ENCODE data around the gene VWA3B.

Gene VWA3B

DNA sequence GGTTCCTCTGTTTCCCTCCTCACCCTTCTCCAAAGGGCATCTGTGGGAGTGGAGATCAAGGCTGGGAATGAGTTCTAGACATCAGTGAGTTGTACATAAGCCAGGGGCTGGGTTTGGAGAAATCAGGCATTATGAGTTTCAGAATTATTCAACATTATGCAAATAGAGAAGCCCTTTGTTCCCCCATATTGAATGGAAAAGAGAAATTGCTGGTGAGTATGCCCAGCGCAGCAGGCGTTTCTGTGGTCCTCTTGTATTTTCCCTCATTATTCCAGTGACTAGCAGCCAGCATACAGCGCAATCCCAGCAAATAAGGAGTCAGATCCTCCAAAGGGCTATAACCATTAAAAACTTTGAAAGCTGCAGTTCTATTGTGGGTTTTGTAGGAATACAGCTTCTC is 94.4 kb downstream of the VWA3B start:
- no peak for DNase-seq

DNA sequence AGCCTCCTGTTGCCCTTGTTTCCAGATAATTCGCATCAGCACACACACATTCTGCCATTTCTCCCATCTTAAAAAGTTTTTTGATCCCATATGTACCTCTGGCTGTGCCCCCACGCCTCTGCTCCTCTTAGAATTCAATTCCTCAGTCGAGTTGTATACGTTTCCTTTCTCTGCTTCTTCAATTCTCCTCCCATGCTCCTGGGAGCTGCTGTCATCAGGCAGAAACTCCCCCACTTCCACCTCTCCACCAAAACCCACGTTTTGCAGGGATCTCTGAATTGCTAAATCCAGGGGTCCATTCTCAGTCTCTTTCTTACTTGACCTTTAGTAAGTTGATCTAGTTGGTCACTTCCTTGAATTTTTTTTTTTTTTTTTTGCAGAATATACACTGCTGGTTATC is 98.8 kb downstream of the VWA3B start:
- DNase-seq: no peak

DNA sequence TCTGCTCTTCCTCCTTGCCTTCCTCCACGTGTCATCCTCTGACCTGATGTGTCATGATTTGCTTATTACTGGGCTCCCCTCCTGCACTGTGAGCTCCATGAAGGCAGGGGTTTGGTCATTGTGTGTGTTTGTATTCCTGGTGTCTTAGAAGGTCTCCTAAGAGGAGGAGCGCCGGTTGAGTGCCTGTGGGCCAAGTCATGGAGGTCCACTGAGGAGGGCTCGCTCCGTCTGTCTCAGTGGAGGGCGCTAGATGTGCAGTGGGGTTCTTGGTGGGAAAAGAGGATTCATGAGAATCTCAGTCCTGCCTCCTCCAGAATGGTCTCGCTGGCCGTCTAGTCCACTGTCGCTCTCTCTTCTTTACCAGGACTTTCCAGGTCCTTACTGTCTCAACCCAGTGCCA is 100.2 kb downstream of the VWA3B start:
- no peak for DNase-seq

- DNase-seq: no peak
Measured at GRCh38 chr2:98188351-98189046, 101.5 kb downstream of the VWA3B start.

GRCh38 chr2:98191883-98192282 is 104.9 kb downstream of the VWA3B start:
- no peak for DNase-seq

- DNase-seq: no peak
Measured at GRCh38 chr2:98201576-98201975, 114.6 kb downstream of the VWA3B start.

- no peak for DNase-seq
Measured at GRCh38 chr2:98205889-98206288, 118.9 kb downstream of the VWA3B start.

DNA sequence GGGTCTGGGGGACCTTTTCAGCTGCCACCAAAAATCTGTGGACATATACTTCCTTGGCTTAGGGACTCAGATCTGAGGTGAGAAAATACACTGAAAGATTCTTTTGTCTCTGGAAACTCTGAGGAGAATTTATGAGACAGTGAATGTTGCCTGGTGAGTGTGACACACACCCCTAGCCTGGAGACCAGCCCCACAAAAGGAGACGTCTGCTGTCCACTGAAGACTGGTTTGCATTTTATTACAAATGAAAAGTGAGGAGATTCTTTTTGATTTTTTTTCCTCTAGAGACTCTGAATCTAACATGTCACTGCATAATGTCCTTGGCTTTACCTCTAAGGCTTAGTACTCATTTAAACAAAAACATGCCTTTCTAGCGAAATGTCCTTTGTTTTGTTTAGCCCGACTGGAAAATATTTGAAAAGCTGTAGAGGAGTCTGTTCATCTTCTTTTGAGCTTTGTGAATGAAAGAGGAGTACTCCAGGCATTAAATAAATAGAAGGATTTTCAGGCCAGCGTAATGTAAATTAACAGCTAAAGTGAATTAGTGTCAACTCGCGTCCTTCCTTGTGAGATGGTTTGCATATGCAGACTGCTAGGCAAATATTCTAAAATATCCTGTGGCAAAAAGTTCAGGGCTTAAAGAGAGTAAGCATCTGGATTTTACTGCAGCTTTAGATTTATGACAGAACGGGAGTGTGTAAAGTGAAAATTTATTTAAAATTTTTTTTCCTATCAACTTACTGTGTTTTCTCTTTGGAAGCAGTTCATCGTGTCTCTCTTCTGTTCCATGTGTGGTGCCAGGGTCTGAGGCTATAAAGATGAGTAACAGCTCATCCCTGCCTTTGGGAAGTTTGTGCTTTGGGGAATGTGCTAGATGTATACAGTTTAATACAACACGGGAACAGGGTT is 125.4 kb downstream of the VWA3B start:
- DNase-seq: no peak

- no peak for DNase-seq
Measured at GRCh38 chr2:98216616-98217015, 129.6 kb downstream of the VWA3B start.

- no peak for DNase-seq
Measured at GRCh38 chr2:98219152-98219551, 132.2 kb downstream of the VWA3B start.

- no peak for DNase-seq
Measured at GRCh38 chr2:98233941-98234340, 147.0 kb downstream of the VWA3B start.

DNA sequence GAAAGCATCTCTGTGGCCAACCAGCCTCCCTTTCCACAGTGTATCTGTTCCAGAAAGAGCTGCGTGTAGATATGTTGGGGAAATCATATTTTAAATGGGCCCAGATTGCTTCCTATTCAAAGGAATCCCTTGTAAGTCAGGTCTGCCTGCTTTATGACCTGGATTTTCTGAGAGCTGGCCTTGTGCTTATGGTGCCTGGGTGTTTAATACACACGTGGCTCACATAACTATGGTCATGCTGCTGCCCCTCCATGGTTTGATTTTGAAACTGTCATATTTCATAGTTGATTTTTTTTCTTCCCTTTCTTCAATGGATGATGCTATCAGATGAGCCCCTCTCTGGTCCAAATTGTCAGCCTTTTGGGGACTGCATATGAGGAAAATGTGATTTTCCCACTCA is 147.8 kb downstream of the VWA3B start:
- DNase-seq: no peak

- no peak for DNase-seq
Measured at GRCh38 chr2:98236935-98237334, 150.0 kb downstream of the VWA3B start.

- DNase-seq: no peak
Measured at GRCh38 chr2:98240786-98241398, 153.9 kb downstream of the VWA3B start.

- no peak for DNase-seq
Measured at GRCh38 chr2:98241592-98241991, 154.6 kb downstream of the VWA3B start.

DNA sequence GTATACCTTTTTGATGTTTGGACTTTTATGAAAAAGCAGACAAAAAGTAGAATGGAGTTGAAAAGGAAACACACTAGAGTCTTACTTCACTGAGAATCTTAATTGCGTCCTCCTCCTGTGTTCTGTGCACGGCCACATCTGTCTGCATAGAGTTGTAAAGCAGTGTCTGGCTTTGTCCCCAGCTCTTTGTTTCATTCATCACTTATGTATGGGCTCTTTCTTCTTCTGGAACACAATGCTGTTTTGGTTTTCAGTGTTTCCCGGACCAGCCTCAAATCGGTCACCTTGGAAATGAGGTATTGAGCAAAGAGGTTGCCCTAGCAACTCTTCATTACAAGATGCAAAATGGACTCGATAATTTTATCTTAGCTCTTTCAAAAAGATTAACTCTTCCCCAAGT is 155.0 kb downstream of the VWA3B start:
- no peak for DNase-seq

DNA sequence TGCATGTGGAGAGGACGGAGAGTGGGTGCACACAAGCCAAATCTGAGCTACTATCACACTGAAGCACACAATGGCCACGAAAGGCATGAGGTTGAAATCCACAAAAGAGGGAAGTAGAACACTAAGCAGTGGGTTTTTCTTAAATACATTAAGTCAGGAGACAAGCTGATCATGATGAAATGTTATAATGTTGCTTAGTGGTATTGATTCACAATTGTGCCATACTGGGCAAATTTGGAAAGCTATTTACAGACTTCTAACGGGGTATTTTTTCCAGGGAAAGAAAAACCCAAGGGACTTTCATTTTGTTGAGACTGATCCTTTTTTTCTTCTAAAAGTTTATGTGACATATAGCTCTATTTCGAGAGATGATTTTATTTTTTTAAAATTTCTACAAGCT is 158.5 kb downstream of the VWA3B start:
- no peak for DNase-seq

GRCh38 chr2:98247383-98247782 is 160.4 kb downstream of the VWA3B start:
- no peak for DNase-seq

DNA sequence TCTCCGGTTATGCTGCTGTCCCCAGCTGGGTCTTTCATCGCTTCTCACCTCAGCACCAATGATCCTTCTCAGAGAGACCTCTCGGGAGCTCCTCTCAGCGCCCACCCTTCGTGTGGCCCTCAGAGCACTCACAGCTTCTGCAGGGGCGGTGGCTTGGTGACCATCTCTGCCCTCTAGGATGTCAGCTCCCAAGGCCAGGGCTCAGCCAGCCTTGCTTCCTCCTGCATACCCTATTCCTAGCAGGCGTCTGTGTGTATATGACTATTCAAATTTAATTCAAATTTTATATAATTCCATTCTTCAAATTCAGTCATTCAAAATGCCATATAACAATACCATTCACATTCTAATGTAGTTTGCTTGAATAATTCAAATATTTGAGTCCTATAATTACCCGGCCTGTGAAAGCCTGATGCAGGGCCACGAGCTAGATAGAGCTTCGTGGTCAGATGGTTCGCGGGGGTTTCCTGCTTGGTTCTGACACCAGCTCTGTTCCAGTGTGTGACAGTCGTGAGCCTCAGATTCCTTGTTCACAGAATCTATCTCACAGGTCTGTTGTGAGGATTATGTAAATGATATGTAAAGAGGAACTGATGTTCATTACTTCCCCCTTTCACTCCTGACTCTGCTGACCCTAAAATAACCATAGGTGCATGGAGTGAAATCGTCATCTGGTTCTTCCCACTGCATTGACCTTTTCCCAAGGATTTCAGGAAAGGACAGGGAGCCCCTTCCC is 165.2 kb downstream of the VWA3B start:
- no peak for DNase-seq

- DNase-seq: no peak
Measured at GRCh38 chr2:98253461-98254070, 166.6 kb downstream of the VWA3B start.

- DNase-seq: no peak
Measured at GRCh38 chr2:98254504-98255059, 167.6 kb downstream of the VWA3B start.

DNA sequence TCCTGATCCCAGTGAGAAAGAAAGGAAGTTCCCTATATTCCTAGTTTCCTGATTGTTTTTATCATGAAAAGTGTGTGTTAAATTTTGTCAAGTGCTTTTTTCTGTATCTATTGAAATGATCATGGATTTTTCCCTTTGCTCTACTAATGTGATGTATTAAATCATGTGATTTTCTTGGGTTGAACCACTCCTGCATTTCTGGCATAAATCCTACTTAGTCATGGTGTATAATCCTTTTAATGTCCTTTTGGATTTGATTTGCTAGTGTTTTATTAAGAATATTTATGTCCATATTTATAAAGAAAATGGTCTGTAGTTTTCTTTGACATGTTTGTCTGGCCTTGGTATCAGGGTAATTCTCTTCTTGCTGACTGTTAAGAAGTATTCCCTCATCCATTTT is 171.9 kb downstream of the VWA3B start:
- DNase-seq: no peak

Measured in NCI-H774 (cell line).